ENCODE data around the gene BHLHA15.

BHLHA15 gene

DNA sequence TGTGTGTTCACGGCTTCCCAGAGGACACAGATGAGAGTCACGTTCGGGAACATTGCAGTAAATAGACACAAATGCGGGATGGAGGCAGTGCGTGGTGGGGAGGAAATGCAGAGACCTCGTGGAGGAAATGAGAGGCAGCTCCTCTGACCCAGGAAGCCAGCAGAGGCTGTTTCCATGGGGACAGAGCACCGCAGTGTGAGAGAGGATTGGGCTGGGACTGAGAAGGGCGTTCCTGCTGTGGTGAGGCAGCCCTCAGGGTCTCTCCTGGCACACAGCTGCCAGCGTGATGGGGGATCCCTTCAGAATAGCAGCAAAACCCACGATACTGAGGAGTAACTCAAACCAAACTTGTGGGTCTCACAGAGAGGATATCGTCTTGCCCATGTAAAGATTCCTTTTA is 21.7 kb upstream of the BHLHA15 start:
- Histone ChIP-seq H3K36me3 (ENCODE audit: control insufficient read depth in 1 of 2, insufficient read depth in 2 of 2, low read length in 2 of 2) (peaks cover 28% of the 10 kb centered on the region in 2 experiments), H3K4me1 (ENCODE audit: control insufficient read depth in 1 of 2, insufficient read depth in 2 of 2, low read length in 2 of 2) (no peaks in the 10 kb centered on the region), H3K9me3 (ENCODE audit: insufficient read depth, low read depth, low read length) (no peaks in the 10 kb centered on the region), H2BK5ac (ENCODE audit: low read depth, low read length, poor library complexity) (no peak overlapping the region), H3K79me1 (ENCODE audit: low read length) (no peaks in the 10 kb centered on the region), H3K27me3 (ENCODE audit: insufficient read depth, low read length) (no peaks in the 10 kb centered on the region), H4K8ac (ENCODE audit: low read depth, low read length) (no peak overlapping the region), H2AK5ac (ENCODE audit: low read length) (no peak overlapping the region), H3K4ac (ENCODE audit: low read depth, low read length) (no peak overlapping the region), H3K79me2 (ENCODE audit: control insufficient read depth, insufficient read depth, low read length, poor library complexity) (no peaks in the 10 kb centered on the region), H3K9ac (ENCODE audit: low read length) (no peak overlapping the region), H3K27ac (ENCODE audit: low read depth, low read length) (no peak overlapping the region), H3K4me2 (ENCODE audit: low read length) (no peak overlapping the region), H3K18ac (ENCODE audit: low read length) (no peak overlapping the region), H3K14ac (ENCODE audit: low read length) (no peak overlapping the region), H2BK120ac (ENCODE audit: insufficient read depth, low read length, poor library complexity) (no peak overlapping the region), H4K91ac (ENCODE audit: low read depth, low read length) (no peak overlapping the region), H3K4me3 (ENCODE audit: low read depth, low read length) (no peak overlapping the region), H3K23ac (ENCODE audit: low read length) (no peak overlapping the region), H2AFZ (ENCODE audit: insufficient read depth, low read length, poor library complexity) (no peak overlapping the region), H2BK12ac (ENCODE audit: low read length) (no peak overlapping the region), H4K12ac (ENCODE audit: low read depth, low read length) (no peak overlapping the region)
- no peak for DNase-seq
- no CpG with 5 or more reads among the region's 11 CpGs for WGBS (ENCODE audit: extremely low coverage, insufficient coverage, insufficient read length)

DNA sequence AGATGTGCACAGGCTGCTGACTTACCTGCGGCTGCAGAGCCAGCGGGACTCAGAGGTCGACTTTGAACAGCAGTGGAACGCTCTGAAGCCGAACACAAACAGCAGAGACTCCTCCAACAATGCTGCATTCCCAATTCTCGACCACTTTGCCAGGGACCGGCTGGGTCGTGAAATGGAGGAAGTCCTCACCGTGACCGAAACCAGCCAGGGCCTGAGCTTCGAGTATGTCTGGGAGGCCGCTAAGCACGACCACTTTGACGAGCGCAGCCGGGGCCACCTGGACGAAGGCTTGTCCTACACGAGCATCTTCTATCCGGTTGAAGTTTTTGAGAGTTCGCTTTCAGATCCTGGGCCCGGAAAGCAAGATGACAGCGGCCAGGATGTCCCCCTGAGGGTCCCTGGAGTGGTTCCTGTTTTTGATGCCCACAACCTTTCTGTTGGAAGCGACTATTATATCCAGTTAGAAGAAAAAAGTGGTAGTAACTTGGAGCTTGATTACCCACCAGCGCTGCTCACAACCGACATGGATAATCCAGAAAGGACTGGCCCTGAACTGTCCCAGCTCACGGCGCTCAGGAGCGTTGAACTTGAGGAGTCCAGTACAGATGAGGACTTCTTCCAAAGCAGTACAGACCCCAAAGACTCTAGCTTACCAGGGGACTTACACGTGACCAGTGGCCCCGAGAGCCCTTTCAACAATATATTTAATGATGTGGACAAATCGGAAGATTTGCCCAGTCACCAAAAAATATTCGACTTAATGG is 19.4 kb upstream of the BHLHA15 start:
- no peak overlapping the region for H3K9ac ChIP-seq (ENCODE audit: low read length)
- no peaks in the 10 kb centered on the region for H3K9me3 ChIP-seq (ENCODE audit: insufficient read depth, low read depth, low read length)
- no peak overlapping the region for H2BK5ac ChIP-seq (ENCODE audit: low read depth, low read length, poor library complexity)
- H3K4me3 ChIP-seq (ENCODE audit: low read depth, low read length) = no peak overlapping the region
- H2BK12ac ChIP-seq (ENCODE audit: low read length) = no peak overlapping the region
- H3K79me2 ChIP-seq (ENCODE audit: control insufficient read depth, insufficient read depth, low read length, poor library complexity) = no peaks in the 10 kb centered on the region
- H3K4me2 ChIP-seq (ENCODE audit: low read length) = no peak overlapping the region
- DNase-seq = no peak
- no CpG with 5 or more reads among the region's 32 CpGs for WGBS (ENCODE audit: extremely low coverage, insufficient coverage, insufficient read length)
- H3K4me1 ChIP-seq (ENCODE audit: control insufficient read depth in 1 of 2, insufficient read depth in 2 of 2, low read length in 2 of 2) = no peaks in the 10 kb centered on the region
- no peak overlapping the region for H2BK120ac ChIP-seq (ENCODE audit: insufficient read depth, low read length, poor library complexity)
- H4K12ac ChIP-seq (ENCODE audit: low read depth, low read length) = no peak overlapping the region
- no peak overlapping the region for H2AK5ac ChIP-seq (ENCODE audit: low read length)
- no peak overlapping the region for H3K14ac ChIP-seq (ENCODE audit: low read length)
- no peak overlapping the region for H3K23ac ChIP-seq (ENCODE audit: low read length)
- H4K91ac ChIP-seq (ENCODE audit: low read depth, low read length) = no peak overlapping the region
- H3K79me1 ChIP-seq (ENCODE audit: low read length) = no peaks in the 10 kb centered on the region
- no peak overlapping the region for H3K4ac ChIP-seq (ENCODE audit: low read depth, low read length)
- H3K27me3 ChIP-seq (ENCODE audit: insufficient read depth, low read length) = no peaks in the 10 kb centered on the region
- no peak overlapping the region for H4K8ac ChIP-seq (ENCODE audit: low read depth, low read length)
- peaks cover 28 to 30% of the 10 kb centered on the region in 2 experiments for H3K36me3 ChIP-seq (ENCODE audit: control insufficient read depth in 1 of 2, insufficient read depth in 2 of 2, low read length in 2 of 2)
- H3K27ac ChIP-seq (ENCODE audit: low read depth, low read length) = no peak overlapping the region
- no peak overlapping the region for H3K18ac ChIP-seq (ENCODE audit: low read length)
- H2AFZ ChIP-seq (ENCODE audit: insufficient read depth, low read length, poor library complexity) = no peak overlapping the region

DNA sequence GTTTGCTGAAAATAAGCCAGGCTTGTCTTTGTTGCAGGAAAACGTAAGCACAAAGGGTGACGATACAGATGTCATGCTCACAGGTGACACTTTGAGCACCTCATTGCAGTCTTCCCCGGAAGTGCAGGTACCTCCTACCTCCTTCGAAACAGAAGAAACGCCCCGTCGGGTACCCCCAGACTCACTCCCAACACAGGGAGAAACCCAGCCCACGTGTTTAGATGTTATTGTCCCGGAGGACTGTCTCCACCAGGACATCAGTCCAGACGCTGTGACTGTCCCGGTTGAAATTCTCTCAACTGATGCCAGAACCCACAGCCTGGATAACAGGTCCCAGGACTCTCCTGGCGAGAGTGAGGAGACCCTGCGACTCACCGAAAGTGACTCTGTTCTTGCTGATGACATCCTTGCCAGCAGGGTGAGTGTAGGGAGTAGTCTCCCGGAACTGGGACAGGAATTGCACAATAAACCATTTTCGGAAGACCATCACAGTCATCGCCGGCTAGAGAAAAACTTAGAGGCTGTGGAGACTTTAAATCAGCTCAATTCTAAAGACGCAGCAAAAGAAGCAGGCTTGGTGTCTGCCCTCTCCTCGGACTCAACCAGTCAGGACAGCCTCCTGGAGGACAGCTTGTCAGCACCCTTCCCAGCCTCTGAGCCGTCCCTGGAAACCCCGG is 18.3 kb upstream of the BHLHA15 start:
- WGBS (ENCODE audit: extremely low coverage, insufficient coverage, insufficient read length) = no CpG with 5 or more reads among the region's 22 CpGs
- Histone ChIP-seq H3K27me3 (ENCODE audit: insufficient read depth, low read length) (no peaks in the 10 kb centered on the region), H4K91ac (ENCODE audit: low read depth, low read length) (no peak overlapping the region), H4K12ac (ENCODE audit: low read depth, low read length) (no peak overlapping the region), H4K8ac (ENCODE audit: low read depth, low read length) (no peak overlapping the region), H3K4ac (ENCODE audit: low read depth, low read length) (no peak overlapping the region), H3K4me3 (ENCODE audit: low read depth, low read length) (no peak overlapping the region), H3K27ac (ENCODE audit: low read depth, low read length) (no peak overlapping the region), H3K23ac (ENCODE audit: low read length) (no peak overlapping the region), H2AFZ (ENCODE audit: insufficient read depth, low read length, poor library complexity) (no peak overlapping the region), H3K36me3 (ENCODE audit: control insufficient read depth in 1 of 2, insufficient read depth in 2 of 2, low read length in 2 of 2) (peaks cover 28 to 30% of the 10 kb centered on the region in 2 experiments), H3K9me3 (ENCODE audit: insufficient read depth, low read depth, low read length) (no peaks in the 10 kb centered on the region), H3K9ac (ENCODE audit: low read length) (no peak overlapping the region), H2BK12ac (ENCODE audit: low read length) (no peak overlapping the region), H3K14ac (ENCODE audit: low read length) (no peak overlapping the region), H2BK120ac (ENCODE audit: insufficient read depth, low read length, poor library complexity) (no peak overlapping the region), H3K4me2 (ENCODE audit: low read length) (no peak overlapping the region), H3K4me1 (ENCODE audit: control insufficient read depth in 1 of 2, insufficient read depth in 2 of 2, low read length in 2 of 2) (peaks cover 0 to 4% of the 10 kb centered on the region in 2 experiments), H3K79me2 (ENCODE audit: control insufficient read depth, insufficient read depth, low read length, poor library complexity) (no peaks in the 10 kb centered on the region), H2BK5ac (ENCODE audit: low read depth, low read length, poor library complexity) (no peak overlapping the region), H3K79me1 (ENCODE audit: low read length) (no peaks in the 10 kb centered on the region), H2AK5ac (ENCODE audit: low read length) (no peak overlapping the region), H3K18ac (ENCODE audit: low read length) (no peak overlapping the region)
- DNase-seq = no peak

DNA sequence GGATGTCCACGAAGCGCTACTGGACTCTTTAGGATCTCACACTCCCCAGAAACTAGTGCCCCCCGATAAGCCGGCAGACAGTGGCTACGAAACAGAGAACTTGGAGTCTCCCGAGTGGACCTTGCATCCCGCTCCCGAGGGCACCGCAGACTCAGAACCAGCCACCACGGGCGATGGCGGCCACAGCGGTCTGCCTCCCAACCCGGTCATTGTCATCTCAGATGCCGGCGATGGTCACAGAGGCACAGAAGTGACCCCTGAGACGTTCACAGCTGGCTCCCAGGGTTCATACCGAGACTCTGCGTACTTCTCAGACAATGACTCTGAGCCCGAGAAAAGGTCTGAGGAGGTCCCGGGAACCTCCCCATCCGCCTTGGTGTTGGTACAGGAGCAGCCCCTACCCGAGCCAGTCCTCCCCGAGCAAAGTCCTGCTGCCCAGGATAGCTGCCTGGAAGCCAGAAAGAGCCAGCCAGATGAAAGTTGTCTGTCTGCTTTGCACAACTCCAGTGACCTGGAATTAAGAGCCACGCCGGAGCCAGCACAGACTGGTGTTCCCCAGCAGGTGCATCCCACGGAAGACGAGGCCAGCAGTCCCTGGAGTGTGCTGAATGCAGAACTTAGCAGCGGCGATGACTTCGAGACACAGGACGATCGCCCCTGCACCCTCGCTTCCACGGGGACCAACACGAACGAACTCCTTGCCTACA is 17.6 kb upstream of the BHLHA15 start:
- H4K12ac ChIP-seq (ENCODE audit: low read depth, low read length) = no peak overlapping the region
- no peak overlapping the region for H3K4me2 ChIP-seq (ENCODE audit: low read length)
- H2AK5ac ChIP-seq (ENCODE audit: low read length) = no peak overlapping the region
- WGBS (ENCODE audit: extremely low coverage, insufficient coverage, insufficient read length) = no CpG with 5 or more reads among the region's 37 CpGs
- H3K23ac ChIP-seq (ENCODE audit: low read length) = no peak overlapping the region
- H2BK120ac ChIP-seq (ENCODE audit: insufficient read depth, low read length, poor library complexity) = no peak overlapping the region
- no peak overlapping the region for H3K27ac ChIP-seq (ENCODE audit: low read depth, low read length)
- no peak overlapping the region for H3K4ac ChIP-seq (ENCODE audit: low read depth, low read length)
- H3K4me3 ChIP-seq (ENCODE audit: low read depth, low read length) = no peak overlapping the region
- no peak overlapping the region for H2AFZ ChIP-seq (ENCODE audit: insufficient read depth, low read length, poor library complexity)
- H3K14ac ChIP-seq (ENCODE audit: low read length) = no peak overlapping the region
- no peak overlapping the region for H2BK5ac ChIP-seq (ENCODE audit: low read depth, low read length, poor library complexity)
- H4K91ac ChIP-seq (ENCODE audit: low read depth, low read length) = no peak overlapping the region
- H3K9ac ChIP-seq (ENCODE audit: low read length) = no peak overlapping the region
- no peaks in the 10 kb centered on the region for H3K27me3 ChIP-seq (ENCODE audit: insufficient read depth, low read length)
- H4K8ac ChIP-seq (ENCODE audit: low read depth, low read length) = no peak overlapping the region
- H3K9me3 ChIP-seq (ENCODE audit: insufficient read depth, low read depth, low read length) = no peaks in the 10 kb centered on the region
- no peaks in the 10 kb centered on the region for H3K79me2 ChIP-seq (ENCODE audit: control insufficient read depth, insufficient read depth, low read length, poor library complexity)
- no peak overlapping the region for H2BK12ac ChIP-seq (ENCODE audit: low read length)
- H3K18ac ChIP-seq (ENCODE audit: low read length) = no peak overlapping the region
- peaks cover 28 to 30% of the 10 kb centered on the region in 2 experiments for H3K36me3 ChIP-seq (ENCODE audit: control insufficient read depth in 1 of 2, insufficient read depth in 2 of 2, low read length in 2 of 2)
- peaks cover 0 to 4% of the 10 kb centered on the region in 2 experiments for H3K4me1 ChIP-seq (ENCODE audit: control insufficient read depth in 1 of 2, insufficient read depth in 2 of 2, low read length in 2 of 2)
- no peaks in the 10 kb centered on the region for H3K79me1 ChIP-seq (ENCODE audit: low read length)
- DNase-seq = no peak
